Measurements from ENCODE around the gene TAC4. TPM values are rescaled to one million over a fixed set of nuclear protein-coding genes. Genes with fewer than 3 reads are reported as not detected.
A peak's percentile ranks its signal among the peaks of the same experiment; 100 is the strongest.

The TAC4 gene
- total and polyA plus RNA-seq, 7 donors: not detected

GRCh38 chr17:49891694-49892389 is 44.0 kb upstream of the TAC4 start:
- H3K27me3 ChIP-seq (ENCODE audit: insufficient read depth in 3 of 3, low read length in 2 of 3): peaks cover 0 to 56% (median 18%) of the 10 kb centered on the region in 3 donors
- no peak for TF ChIP-seq CTCF (IDR thresholded peaks at IDR 0.05)
- DNase-seq: no peak
- no peaks in the 10 kb centered on the region for H3K4me1 ChIP-seq
- intact Hi-C loops (cut with DNase I): no loop called here
- no peaks in the 10 kb centered on the region for H3K36me3 ChIP-seq (ENCODE audit: insufficient read depth in 1 of 2, low read depth in 1 of 2)
- H3K4me3 ChIP-seq: no peak overlapping the region
- H3K27ac ChIP-seq: no peak overlapping the region
- H3K9me3 ChIP-seq: no peaks in the 10 kb centered on the region
- no peak for ATAC-seq
- 77 to 81% (median 81%) methylated on average over 10 of the region's 10 CpGs for WGBS, 3 donors

- H3K36me3 ChIP-seq (ENCODE audit: insufficient read depth in 1 of 2, low read depth in 1 of 2): no peaks in the 10 kb centered on the region
- intact Hi-C loops (cut with DNase I): no loop called here
- no peaks in the 10 kb centered on the region for H3K4me1 ChIP-seq
- TF ChIP-seq CTCF (IDR thresholded peaks at IDR 0.05): no peak
- H3K27ac ChIP-seq: no peak overlapping the region
- DNase-seq: no peak
- H3K9me3 ChIP-seq: no peaks in the 10 kb centered on the region
- no peak overlapping the region for H3K4me3 ChIP-seq
- peaks cover 0 to 56% (median 18%) of the 10 kb centered on the region in 3 donors for H3K27me3 ChIP-seq (ENCODE audit: insufficient read depth in 3 of 3, low read length in 2 of 3)
- WGBS, 3 donors: 69 to 74% (median 70%) methylated on average over 5 of the region's 5 CpGs
- no peak for ATAC-seq
Observed at GRCh38 chr17:49891271-49891670, 43.4 kb upstream of the TAC4 start.

GRCh38 chr17:49890852-49891251 is 43.0 kb upstream of the TAC4 start:
- no peaks in the 10 kb centered on the region for H3K36me3 ChIP-seq (ENCODE audit: insufficient read depth in 1 of 2, low read depth in 1 of 2)
- no peaks in the 10 kb centered on the region for H3K9me3 ChIP-seq
- TF ChIP-seq CTCF (IDR thresholded peaks at IDR 0.05): no peak
- H3K27me3 ChIP-seq (ENCODE audit: insufficient read depth in 3 of 3, low read length in 2 of 3): peaks cover 0 to 56% (median 18%) of the 10 kb centered on the region in 3 donors
- intact Hi-C loops (cut with DNase I): no loop called here
- H3K4me1 ChIP-seq: no peaks in the 10 kb centered on the region
- ATAC-seq: peak in 1 of 4 donors; percentile 17
- no peak overlapping the region for H3K4me3 ChIP-seq
- no peak for DNase-seq
- H3K27ac ChIP-seq: no peak overlapping the region
- WGBS, 3 donors: 50 to 63% (median 55%) methylated on average over 12 to 23 of the region's 23 CpGs

- peak in 3 of 4 donors; percentile 26 to 51 (median 46) for ATAC-seq
- peak; percentile 41 to 75 for DNase-seq
- no peaks in the 10 kb centered on the region for H3K36me3 ChIP-seq (ENCODE audit: insufficient read depth in 1 of 2, low read depth in 1 of 2)
- intact Hi-C loops (cut with DNase I): no loop called here
- no peaks in the 10 kb centered on the region for H3K4me1 ChIP-seq
- peaks cover 0 to 56% (median 18%) of the 10 kb centered on the region in 3 donors for H3K27me3 ChIP-seq (ENCODE audit: insufficient read depth in 3 of 3, low read length in 2 of 3)
- no peak overlapping the region for H3K27ac ChIP-seq
- no peak for TF ChIP-seq CTCF (IDR thresholded peaks at IDR 0.05)
- no peak overlapping the region for H3K4me3 ChIP-seq
- 19 to 21% (median 20%) methylated on average over 28 to 33 of the region's 33 CpGs for WGBS, 3 donors
- no peaks in the 10 kb centered on the region for H3K9me3 ChIP-seq
Observed at GRCh38 chr17:49890077-49890821, 42.4 kb upstream of the TAC4 start.

All from psoas muscle (tissue), 8 donors.